ENCODE results near the gene CCDC146. TPM values are rescaled to one million over a fixed set of nuclear protein-coding genes. Genes with fewer than 3 reads are reported as not detected.

The CCDC146 gene
- total RNA-seq, 1 experiment from 2014 or later = 1.4 TPM

DNA sequence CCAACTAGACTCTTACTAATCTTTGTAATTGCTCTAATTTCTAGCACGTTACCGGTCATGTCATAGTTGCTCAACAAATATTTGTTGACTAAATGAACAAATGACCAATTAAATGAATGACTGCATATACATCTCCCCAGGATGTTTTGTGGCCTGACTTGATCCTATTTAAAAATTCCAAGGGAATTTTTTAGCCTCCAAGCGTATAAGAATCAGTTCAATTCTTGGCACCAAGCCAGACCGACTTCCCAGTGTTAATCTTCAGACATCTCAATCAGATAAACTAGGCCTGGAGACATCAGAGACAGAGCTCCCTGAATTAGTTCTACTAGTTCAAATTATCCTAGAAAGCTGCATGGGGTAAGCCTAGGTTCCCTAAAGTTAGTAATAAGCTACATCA lies 197.7 kb downstream of the CCDC146 start:
- H3K9me3 Mint-ChIP-seq (ENCODE audit: unreplicated experiment) = no peaks in the 10 kb centered on the region
- POLR2A ChIA-PET = no interaction called here

GRCh38 chr7:77320714-77321113 lies 198.3 kb downstream of the CCDC146 start:
- H3K36me3 ChIP-seq (ENCODE audit: control insufficient read depth, insufficient read depth, low read length) = no peaks in the 10 kb centered on the region
- H3K27me3 ChIP-seq (replicated peaks; ENCODE audit: control insufficient read depth, insufficient read depth, low read length) = no peaks in the 10 kb centered on the region
- H3K4me3 ChIP-seq (ENCODE audit: low read depth, low read length) = no peak overlapping the region
- BruUV-seq (replicated peaks) = no TSS peak
- no peaks in the 10 kb centered on the region for H3K9me3 ChIP-seq
- ChIA-PET CTCF (interaction anchor here (0.6 to 1.5 kb wide), 2 partner anchors 11 to 56 kb away, joined by 3 to 11 read pairs; no protein-coding TSS in a partner anchor), POLR2A (no interaction called here)
- H3K4me1 ChIP-seq = peaks cover 4% of the 10 kb centered on the region; the same call in 1 of the 2 replicates
- H3K27me3 Mint-ChIP-seq (ENCODE audit: insufficient read depth, unreplicated experiment) = no peaks in the 10 kb centered on the region
- no peak overlapping the region for H3K27ac Mint-ChIP-seq (ENCODE audit: unreplicated experiment)
- no peak overlapping the region for H3K4me3 Mint-ChIP-seq (ENCODE audit: unreplicated experiment)
- no peak for DNase-seq
- H3K9me3 Mint-ChIP-seq (ENCODE audit: unreplicated experiment) = no peaks in the 10 kb centered on the region
- TF ChIP-seq, protein P1, sequence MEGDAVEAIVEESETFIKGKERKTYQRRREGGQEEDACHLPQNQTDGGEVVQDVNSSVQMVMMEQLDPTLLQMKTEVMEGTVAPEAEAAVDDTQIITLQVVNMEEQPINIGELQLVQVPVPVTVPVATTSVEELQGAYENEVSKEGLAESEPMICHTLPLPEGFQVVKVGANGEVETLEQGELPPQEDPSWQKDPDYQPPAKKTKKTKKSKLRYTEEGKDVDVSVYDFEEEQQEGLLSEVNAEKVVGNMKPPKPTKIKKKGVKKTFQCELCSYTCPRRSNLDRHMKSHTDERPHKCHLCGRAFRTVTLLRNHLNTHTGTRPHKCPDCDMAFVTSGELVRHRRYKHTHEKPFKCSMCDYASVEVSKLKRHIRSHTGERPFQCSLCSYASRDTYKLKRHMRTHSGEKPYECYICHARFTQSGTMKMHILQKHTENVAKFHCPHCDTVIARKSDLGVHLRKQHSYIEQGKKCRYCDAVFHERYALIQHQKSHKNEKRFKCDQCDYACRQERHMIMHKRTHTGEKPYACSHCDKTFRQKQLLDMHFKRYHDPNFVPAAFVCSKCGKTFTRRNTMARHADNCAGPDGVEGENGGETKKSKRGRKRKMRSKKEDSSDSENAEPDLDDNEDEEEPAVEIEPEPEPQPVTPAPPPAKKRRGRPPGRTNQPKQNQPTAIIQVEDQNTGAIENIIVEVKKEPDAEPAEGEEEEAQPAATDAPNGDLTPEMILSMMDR (IDR thresholded peaks at IDR 0.05; ENCODE audit: insufficient read depth in 1 of 2, low read depth in 1 of 2, low read length in 1 of 2, severe bottlenecking in 1 of 2, unreplicated experiment in 1 of 2) = no peak
- peaks cover 2% of the 10 kb centered on the region for H3K36me3 Mint-ChIP-seq (ENCODE audit: insufficient read depth, unreplicated experiment)
- no peaks in the 10 kb centered on the region for H3K4me1 Mint-ChIP-seq (ENCODE audit: low read depth, unreplicated experiment)
- intact Hi-C loops (cut with micrococcal nuclease; ENCODE audit: unreplicated experiment) = no loop called here

More for the DNA sequence above, 197.7 kb downstream of the CCDC146 start:
- no peaks in the 10 kb centered on the region for H3K4me1 Mint-ChIP-seq (ENCODE audit: low read depth, unreplicated experiment)
- DNase-seq = no peak
- H3K4me3 ChIP-seq (ENCODE audit: low read depth, low read length) = no peak overlapping the region
- H3K27ac Mint-ChIP-seq (ENCODE audit: unreplicated experiment) = no peak overlapping the region
- TF ChIP-seq, protein P1 (IDR thresholded peaks at IDR 0.05; ENCODE audit: insufficient read depth in 1 of 2, low read depth in 1 of 2, low read length in 1 of 2, severe bottlenecking in 1 of 2, unreplicated experiment in 1 of 2) = no peak
- no peaks in the 10 kb centered on the region for H3K36me3 Mint-ChIP-seq (ENCODE audit: insufficient read depth, unreplicated experiment)
- H3K36me3 ChIP-seq (ENCODE audit: control insufficient read depth, insufficient read depth, low read length) = no peaks in the 10 kb centered on the region
- no peaks in the 10 kb centered on the region for H3K27me3 Mint-ChIP-seq (ENCODE audit: insufficient read depth, unreplicated experiment)
- H3K27me3 ChIP-seq (replicated peaks; ENCODE audit: control insufficient read depth, insufficient read depth, low read length) = no peaks in the 10 kb centered on the region
- H3K4me1 ChIP-seq = peaks cover 4% of the 10 kb centered on the region; the same call in 1 of the 2 replicates
- no peaks in the 10 kb centered on the region for H3K9me3 ChIP-seq
- H3K4me3 Mint-ChIP-seq (ENCODE audit: unreplicated experiment) = no peak overlapping the region
- no TSS peak for BruUV-seq (replicated peaks)
- CTCF ChIA-PET = no interaction called here
- intact Hi-C loops (cut with micrococcal nuclease; ENCODE audit: unreplicated experiment) = no loop called here

DNA sequence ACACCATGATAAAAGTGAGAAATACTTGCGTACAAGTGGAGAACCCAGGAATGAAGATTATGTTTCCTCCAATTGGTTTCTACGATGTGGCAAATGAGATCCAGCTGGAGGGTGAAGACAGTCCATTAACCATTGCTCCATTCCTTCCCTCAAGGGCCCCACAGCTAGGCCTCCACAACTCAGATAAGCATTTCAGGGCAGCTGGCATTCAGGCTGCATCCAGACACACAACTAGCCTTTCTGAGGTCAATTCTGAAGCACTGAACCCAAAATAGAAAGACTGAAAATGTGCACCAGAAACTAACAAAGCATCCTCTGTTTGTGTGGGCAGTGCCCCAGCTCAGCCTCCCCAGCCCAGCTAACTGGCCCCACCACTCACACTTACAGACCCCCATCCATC lies 198.9 kb downstream of the CCDC146 start:
- Histone ChIP-seq H3K4me1 (peaks cover 7% of the 10 kb centered on the region), H3K36me3 (ENCODE audit: control insufficient read depth, insufficient read depth, low read length) (no peaks in the 10 kb centered on the region), H3K4me3 (ENCODE audit: low read depth, low read length) (no peak overlapping the region), H3K27me3 (replicated peaks; ENCODE audit: control insufficient read depth, insufficient read depth, low read length) (no peaks in the 10 kb centered on the region), H3K9me3 (no peaks in the 10 kb centered on the region)
- Mint-ChIP-seq H3K4me3 (ENCODE audit: unreplicated experiment) (no peak overlapping the region), H3K27me3 (ENCODE audit: insufficient read depth, unreplicated experiment) (no peaks in the 10 kb centered on the region), H3K4me1 (ENCODE audit: low read depth, unreplicated experiment) (no peaks in the 10 kb centered on the region), H3K9me3 (ENCODE audit: unreplicated experiment) (no peaks in the 10 kb centered on the region), H3K27ac (ENCODE audit: unreplicated experiment) (no peak overlapping the region), H3K36me3 (ENCODE audit: insufficient read depth, unreplicated experiment) (peaks cover 5% of the 10 kb centered on the region)
- POLR2A ChIA-PET = no interaction called here
- no TSS peak for BruUV-seq (replicated peaks)
- TF ChIP-seq, protein P1 (IDR thresholded peaks at IDR 0.05; ENCODE audit: insufficient read depth in 1 of 2, low read depth in 1 of 2, low read length in 1 of 2, severe bottlenecking in 1 of 2, unreplicated experiment in 1 of 2) = no peak
- no peak for DNase-seq
- intact Hi-C loops (cut with micrococcal nuclease; ENCODE audit: unreplicated experiment) = no loop called here
- CTCF ChIA-PET = interaction anchor here (0.6 to 1.5 kb wide), 2 partner anchors 11 to 56 kb away, joined by 3 to 11 read pairs; no protein-coding TSS in a partner anchor

All from Caco-2 (cell line).